Pancreas (tissue), 10 donors: ENCODE measurements around the gene WSB2. TPM values are rescaled to one million over a fixed set of nuclear protein-coding genes. Genes with fewer than 3 reads are reported as not detected.
"Not testable (repeated sequence)": the region's sequence is repeated elsewhere in the genome, so short reads cannot be mapped to it uniquely, and the experiment has no call there.

Experiments
- ATAC-seq, 4 donors: fragments of 200-7000 bp; cut with Tn5 transposase; one replicate each; pipeline versions ENCODE4 v1.8.0 to v1.9.1; 2020; ENCODE audit warnings: mild to moderate bottlenecking in 4 of 4, moderate library complexity in 4 of 4
- DNase-seq, 6 donors: peaks; one replicate each; pipeline ENCODE4 v3.0.0-alpha.2; 2020
- FAIRE-seq: peaks from 2 replicates; lab custom pipeline; 2012; peaks lifted over from hg19 to GRCh38; lab: Jason Lieb, UNC
- H3K27ac ChIP-seq, 4 donors: fragments of 200-600 bp; sonication (generic); 1 replicate in 3 of 4; 2 replicates in 1 of 4; pipeline versions ENCODE4 v1.5.0 to v1.8.0; 2020
- H3K27me3 ChIP-seq, 4 donors: fragments of 200-600 bp; one replicate each; pipeline ENCODE4 v1.8.0; 2021
- H3K36me3 ChIP-seq, 3 donors: fragments of 200-600 bp; sonication (generic) in 1 of 3; one replicate each; pipeline versions ENCODE4 v1.5.0 to v1.8.0; 2020 to 2021
- H3K4me1 ChIP-seq, 3 donors: fragments of 200-600 bp; one replicate each; pipeline ENCODE4 v1.8.0; 2021
- H3K4me3 ChIP-seq, 4 donors: fragments of 200-600 bp; sonication (generic) in 2 of 4; one replicate each; pipeline versions ENCODE4 v1.5.0 to v1.8.0; 2020 to 2021
- H3K9me3 ChIP-seq, 4 donors: fragments of 200-600 bp; one replicate each; pipeline ENCODE4 v1.8.0; 2021
- WGBS, 2 donors: extraction: QIAGEN DNeasy Blood & Tissue Kit; methylation state at CpG; one replicate each; pipeline ENCODE4 v1.1.7; 2013; 5-methylcytosine and 5-hydroxymethylcytosine counted together
- intact Hi-C, 3 donors: fragments of 100-400 bp; cut with DNase I; formaldehyde crosslinking; loops; one replicate each; pipeline versions ENCODE4 v1.11.1 to v1.14.2; 2022
- polyA plus RNA-seq, 2 donors: library from polyadenylated mRNA; stranded (reverse); fragments of 200-250 nt; gene quantifications; one replicate each; pipeline ENCODE4 v1.2.3, GENCODE V29; 2013
- total RNA-seq, 6 donors: library from RNA; stranded (reverse); fragmentation: NEBNext Ultra II Directional in 4 of 6; extraction: Animal tissue kit (Norgen Biotek cat#: 25700) in 4 of 6; gene quantifications; one replicate each; pipeline versions ENCODE4 v1.2.1 to v1.2.4, GENCODE V29; 2021 to 2023
- TF ChIP-seq, protein P1 (sequence below), 4 donors: fragments of 200-600 bp; sonication (generic) in 3 of 4; IDR thresholded peaks; one replicate each; pipeline versions ENCODE4 v1.5.0 to v1.8.0; 2021; ENCODE audit warnings: antibody characterized with exemption in 4 of 4
- donor health status: healthy with polysubstance abuse.
- donor health status: DM: no; HTN: no; CAD: no; lungs with moderate emphysema.
- donor health status: DM: no; HTN: no; CAD: no.
- donor health status: control.
- donor health status: control.
- donor health status: Bipolar disorder and iron deficiency.
- donor health status: DM: yes; HTN: yes; CAD: no.
- donor health status: DM: no; HTN: no; CAD: no.
- donor health status: DM: no; HTN: no; CAD: no.
- donor health status: DM: yes; HTN: yes; CAD: no.

Gene WSB2
- total and polyA plus RNA-seq, 8 donors, result 23.7 to 55.2 (median 41.8) TPM

DNA sequence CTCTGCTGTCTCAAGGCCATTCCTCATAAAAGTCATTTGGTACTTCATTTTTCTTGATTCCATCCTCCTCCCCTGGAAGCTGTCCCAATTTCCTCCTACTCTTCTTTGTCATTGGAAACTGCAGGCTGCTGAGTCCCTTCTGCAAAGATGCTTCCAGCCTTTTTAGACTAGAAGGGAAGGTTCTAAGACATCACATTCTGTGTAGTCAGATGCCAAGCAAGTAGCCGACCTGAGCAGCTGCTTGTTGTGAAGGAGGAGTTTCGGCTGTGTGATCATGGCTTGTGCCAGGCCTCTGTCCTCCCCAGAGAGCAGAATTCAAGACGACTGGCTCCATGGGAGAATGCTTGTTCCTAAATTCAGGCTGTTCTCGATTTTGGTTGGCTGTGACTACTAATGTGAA lies 35.8 kb downstream of the WSB2 start:
- TF ChIP-seq, protein P1, sequence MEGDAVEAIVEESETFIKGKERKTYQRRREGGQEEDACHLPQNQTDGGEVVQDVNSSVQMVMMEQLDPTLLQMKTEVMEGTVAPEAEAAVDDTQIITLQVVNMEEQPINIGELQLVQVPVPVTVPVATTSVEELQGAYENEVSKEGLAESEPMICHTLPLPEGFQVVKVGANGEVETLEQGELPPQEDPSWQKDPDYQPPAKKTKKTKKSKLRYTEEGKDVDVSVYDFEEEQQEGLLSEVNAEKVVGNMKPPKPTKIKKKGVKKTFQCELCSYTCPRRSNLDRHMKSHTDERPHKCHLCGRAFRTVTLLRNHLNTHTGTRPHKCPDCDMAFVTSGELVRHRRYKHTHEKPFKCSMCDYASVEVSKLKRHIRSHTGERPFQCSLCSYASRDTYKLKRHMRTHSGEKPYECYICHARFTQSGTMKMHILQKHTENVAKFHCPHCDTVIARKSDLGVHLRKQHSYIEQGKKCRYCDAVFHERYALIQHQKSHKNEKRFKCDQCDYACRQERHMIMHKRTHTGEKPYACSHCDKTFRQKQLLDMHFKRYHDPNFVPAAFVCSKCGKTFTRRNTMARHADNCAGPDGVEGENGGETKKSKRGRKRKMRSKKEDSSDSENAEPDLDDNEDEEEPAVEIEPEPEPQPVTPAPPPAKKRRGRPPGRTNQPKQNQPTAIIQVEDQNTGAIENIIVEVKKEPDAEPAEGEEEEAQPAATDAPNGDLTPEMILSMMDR (IDR thresholded peaks at IDR 0.05), result no peak
- intact Hi-C loops, result no loop called here
- H3K4me1 ChIP-seq, result no peaks in the 10 kb centered on the region
- H3K36me3 ChIP-seq, result peaks cover 0 to 26% (median 2%) of the 10 kb centered on the region in 3 donors
- ATAC-seq (no peak), FAIRE-seq (no peak), DNase-seq (no peak)
- H3K4me3 ChIP-seq, result no peak overlapping the region
- WGBS, 2 donors, result 67 to 79% methylated on average over 4 of the region's 4 CpGs
- H3K27me3 ChIP-seq, result no peaks in the 10 kb centered on the region
- no peak overlapping the region for H3K27ac ChIP-seq
- H3K9me3 ChIP-seq, result no peaks in the 10 kb centered on the region

- ATAC-seq (no peak), DNase-seq (no peak), FAIRE-seq (no peak)
- TF ChIP-seq, protein P1 (IDR thresholded peaks at IDR 0.05), result no peak
- no peak overlapping the region for H3K27ac ChIP-seq
- peaks cover 0 to 30% (median 2%) of the 10 kb centered on the region in 3 donors for H3K36me3 ChIP-seq
- intact Hi-C loops, result no loop called here
- no peaks in the 10 kb centered on the region for H3K4me1 ChIP-seq
- no peaks in the 10 kb centered on the region for H3K27me3 ChIP-seq
- no peak overlapping the region for H3K4me3 ChIP-seq
- 89 to 91% methylated on average over 8 to 9 of the region's 9 CpGs for WGBS, 2 donors
- H3K9me3 ChIP-seq, result no peaks in the 10 kb centered on the region
Measured at GRCh38 chr12:118023301-118023860, 37.6 kb downstream of the WSB2 start.

GRCh38 chr12:118022728-118023109 lies 38.3 kb downstream of the WSB2 start:
- Histone ChIP-seq H3K27ac (no peak overlapping the region), H3K4me1 (no peaks in the 10 kb centered on the region), H3K9me3 (no peaks in the 10 kb centered on the region), H3K36me3 (peaks cover 0 to 30% (median 2%) of the 10 kb centered on the region in 3 donors), H3K27me3 (no peaks in the 10 kb centered on the region), H3K4me3 (no peak overlapping the region)
- no peak for FAIRE-seq
- intact Hi-C loops, result no loop called here
- no peak for ATAC-seq
- 90 to 92% methylated on average over 3 of the region's 3 CpGs for WGBS, 2 donors
- DNase-seq, result no peak
- TF ChIP-seq, protein P1 (IDR thresholded peaks at IDR 0.05), result no peak

DNA sequence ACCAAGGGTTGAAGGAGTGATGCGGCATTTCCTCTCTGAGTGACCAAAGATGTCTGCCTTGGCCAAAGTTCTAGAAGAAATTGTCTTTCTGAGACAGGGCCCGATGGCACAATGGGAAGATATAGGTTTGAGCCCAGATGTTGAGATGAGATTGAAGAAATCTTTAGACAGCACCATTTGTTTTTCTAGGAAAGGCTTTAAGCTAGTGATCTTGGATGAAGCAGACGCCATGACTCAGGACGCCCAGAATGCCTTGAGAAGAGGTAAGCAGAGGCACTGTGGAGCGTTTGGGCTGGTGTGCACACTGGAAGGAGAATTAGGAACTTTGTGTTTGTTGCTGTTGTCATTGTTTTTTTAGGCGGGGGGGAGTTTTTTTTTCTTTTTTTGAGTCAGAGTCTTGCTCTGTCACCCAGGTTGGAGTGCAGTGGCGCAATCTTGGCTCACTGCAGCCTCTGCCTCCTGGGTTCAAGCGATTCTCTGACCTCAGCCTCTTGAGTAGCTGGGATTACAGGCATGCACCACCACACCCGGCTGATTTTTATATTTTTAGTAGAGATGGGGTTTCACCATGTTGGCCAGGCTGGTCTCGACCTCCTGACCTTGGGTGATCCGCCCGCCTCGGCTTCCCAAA lies 38.8 kb downstream of the WSB2 start:
- 90 to 94% methylated on average over 13 of the region's 13 CpGs for WGBS, 2 donors
- ATAC-seq, H3K4me3 ChIP-seq, H3K27ac ChIP-seq, H3K4me1 ChIP-seq, H3K27me3 ChIP-seq, H3K9me3 ChIP-seq, intact Hi-C loops, DNase-seq, FAIRE-seq: not testable (repeated sequence)
- peaks cover 0 to 30% (median 2%) of the 10 kb centered on the region in 3 donors for H3K36me3 ChIP-seq

- DNase-seq (no peak), ATAC-seq (no peak), FAIRE-seq (no peak)
- intact Hi-C loops, result no loop called here
- WGBS, 2 donors, result 53 to 76% methylated on average over 1 of the region's 1 CpG
- no peaks in the 10 kb centered on the region for H3K27me3 ChIP-seq
- H3K4me3 ChIP-seq, result no peak overlapping the region
- no peaks in the 10 kb centered on the region for H3K9me3 ChIP-seq
- TF ChIP-seq, protein P1 (IDR thresholded peaks at IDR 0.05), result no peak
- peaks cover 0 to 6% (median 0%) of the 10 kb centered on the region in 3 donors for H3K4me1 ChIP-seq
- peaks cover 0 to 13% (median 0%) of the 10 kb centered on the region in 3 donors for H3K36me3 ChIP-seq
- H3K27ac ChIP-seq, result no peak overlapping the region
Measured at GRCh38 chr12:118020036-118020435, 40.9 kb downstream of the WSB2 start.
